DND-41 (cell line): Measurements from ENCODE around the gene S1PR2.

Source experiments
- ATAC-seq: fragments of 200-7000 bp; cut with Tn5 transposase; 3 replicates; pipeline ENCODE4 v1.9.1; 2021; ENCODE audit warnings: low read depth; ENCODE audit not compliant: insufficient read depth
- DNase-seq: peaks from one replicate; pipeline ENCODE4 v3.0.0-alpha.2; 2020
- H2AFZ ChIP-seq: 2 replicates; pipeline ENCODE4 v1.6.0; 2012; ENCODE audit warnings: low read depth, low read length
- H3K27ac ChIP-seq: 2 replicates; pipeline ENCODE4 v1.5.1; 2012; ENCODE audit warnings: low read length, inconsistent platforms
- H3K27me3 ChIP-seq: fragments of 200-600 bp; sonication (generic); 2 replicates; pipeline ENCODE4 v1.6.0; 2012; ENCODE audit warnings: low read length, mild to moderate bottlenecking, inconsistent platforms; ENCODE audit not compliant: insufficient read depth, poor library complexity
- H3K36me3 ChIP-seq: 2 replicates; pipeline ENCODE4 v1.5.1; 2012; ENCODE audit warnings: low read length, inconsistent platforms; ENCODE audit not compliant: insufficient read depth
- H3K4me1 ChIP-seq: 2 replicates; pipeline ENCODE4 v1.5.1; 2012; ENCODE audit warnings: mild to moderate bottlenecking, low read length; ENCODE audit not compliant: insufficient read depth
- H3K4me2 ChIP-seq: 2 replicates; pipeline ENCODE4 v1.6.0; 2012; ENCODE audit warnings: mild to moderate bottlenecking, moderate library complexity, low read length, inconsistent platforms; ENCODE audit not compliant: insufficient read depth
- H3K4me3 ChIP-seq, 2 experiments: fragments of 200-600 bp in 1 of 2; shearing (Covaris generic) in 1 of 2; 2 replicates each; pipeline ENCODE4 v1.5.1; 2012 to 2016; ENCODE audit warnings: inconsistent platforms in 2 of 2, low read length in 2 of 2, mild to moderate bottlenecking in 2 of 2, low read depth in 1 of 2, moderate library complexity in 1 of 2
- H3K79me2 ChIP-seq: 2 replicates; pipeline ENCODE4 v1.6.0; 2012; ENCODE audit warnings: low read length, inconsistent platforms; ENCODE audit not compliant: insufficient read depth
- H3K9ac ChIP-seq: 2 replicates; pipeline ENCODE4 v1.6.0; 2012; ENCODE audit warnings: low read depth, mild to moderate bottlenecking, inconsistent platforms, low read length, moderate library complexity
- H3K9me3 ChIP-seq: 2 replicates; pipeline ENCODE4 v1.5.1; 2012; ENCODE audit warnings: low read length, moderate library complexity, mild to moderate bottlenecking, inconsistent platforms; ENCODE audit not compliant: insufficient read depth, severe bottlenecking
- H4K20me1 ChIP-seq: 2 replicates; pipeline ENCODE4 v1.6.0; 2012; ENCODE audit warnings: low read length; ENCODE audit not compliant: insufficient read depth
- CTCF ChIP-seq: IDR thresholded peaks from 2 replicates; pipeline ENCODE4 v1.5.1; 2012; ENCODE audit warnings: borderline replicate concordance, low read length, moderate library complexity, mild to moderate bottlenecking; ENCODE audit not compliant: poor library complexity, severe bottlenecking; ENCODE audit errors: extremely low read depth
- EZH2 ChIP-seq: IDR thresholded peaks from 3 replicates; pipeline ENCODE4 v1.6.1; 2012; ENCODE audit warnings: borderline replicate concordance, low read depth, mild to moderate bottlenecking, moderate library complexity, low read length, inconsistent platforms; ENCODE audit not compliant: severe bottlenecking

The S1PR2 gene

GRCh38 chr19:10211691-10212090 lies 19.4 kb downstream of the S1PR2 start:
- ATAC-seq (no peak), DNase-seq (no peak)
- Histone ChIP-seq H4K20me1 (no peaks in the 10 kb centered on the region), H3K27me3 (no peaks in the 10 kb centered on the region), H3K4me2 (no peak overlapping the region), H3K27ac (no peak overlapping the region), H3K9ac (no peak overlapping the region), H3K36me3 (no peaks in the 10 kb centered on the region), H3K79me2 (no peaks in the 10 kb centered on the region), H2AFZ (no peak overlapping the region), H3K9me3 (no peaks in the 10 kb centered on the region), H3K4me1 (no peaks in the 10 kb centered on the region), H3K4me3 (no peak overlapping the region)
- no peak for TF ChIP-seq EZH2
- TF ChIP-seq CTCF = no peak

GRCh38 chr19:10211061-10211460 lies 20.1 kb downstream of the S1PR2 start:
- Histone ChIP-seq H3K9me3 (no peaks in the 10 kb centered on the region), H3K4me1 (no peaks in the 10 kb centered on the region), H2AFZ (no peak overlapping the region), H4K20me1 (no peaks in the 10 kb centered on the region), H3K4me3 (no peak overlapping the region), H3K9ac (no peak overlapping the region), H3K27me3 (no peaks in the 10 kb centered on the region), H3K4me2 (no peak overlapping the region), H3K27ac (no peak overlapping the region), H3K36me3 (no peaks in the 10 kb centered on the region), H3K79me2 (no peaks in the 10 kb centered on the region)
- DNase-seq (no peak), ATAC-seq (no peak)
- no peak for TF ChIP-seq CTCF
- TF ChIP-seq EZH2 = no peak

GRCh38 chr19:10209315-10209714 lies 21.8 kb downstream of the S1PR2 start:
- Histone ChIP-seq H3K27me3 (no peaks in the 10 kb centered on the region), H3K4me2 (no peak overlapping the region), H3K36me3 (no peaks in the 10 kb centered on the region), H3K9ac (no peak overlapping the region), H3K4me3 (no peak overlapping the region), H3K27ac (no peak overlapping the region), H3K4me1 (no peaks in the 10 kb centered on the region), H2AFZ (no peak overlapping the region), H4K20me1 (no peaks in the 10 kb centered on the region), H3K79me2 (no peaks in the 10 kb centered on the region), H3K9me3 (no peaks in the 10 kb centered on the region)
- ATAC-seq (no peak), DNase-seq (no peak)
- TF ChIP-seq CTCF = no peak
- no peak for TF ChIP-seq EZH2

GRCh38 chr19:10207026-10207425 lies 24.1 kb downstream of the S1PR2 start:
- H3K27me3 ChIP-seq = no peaks in the 10 kb centered on the region
- TF ChIP-seq CTCF (no peak), EZH2 (no peak)
- no peaks in the 10 kb centered on the region for H3K9me3 ChIP-seq
- H3K27ac ChIP-seq = no peak overlapping the region
- H3K9ac ChIP-seq = no peak overlapping the region
- no peak overlapping the region for H2AFZ ChIP-seq
- H3K79me2 ChIP-seq = no peaks in the 10 kb centered on the region
- no peaks in the 10 kb centered on the region for H3K36me3 ChIP-seq
- H3K4me2 ChIP-seq = no peak overlapping the region
- peak; percentile 52; the same call in 1 of the 3 replicates for ATAC-seq
- peak; percentile 21 for DNase-seq
- no peaks in the 10 kb centered on the region for H3K4me1 ChIP-seq
- no peaks in the 10 kb centered on the region for H4K20me1 ChIP-seq
- no peak overlapping the region for H3K4me3 ChIP-seq
